Uterus (tissue), 4 donors: ENCODE results near the gene TNKS2. TPM values are rescaled to one million over a fixed set of nuclear protein-coding genes. Genes with fewer than 3 reads are reported as not detected.
"Not testable (repeated sequence)": the region's sequence is repeated elsewhere in the genome, so short reads cannot be mapped to it uniquely, and the experiment has no call there.

Experiments used
- DNase-seq, 2 donors: peaks; one replicate each; pipeline ENCODE4 v3.0.0-alpha.2; 2019 to 2020
- H3K27ac ChIP-seq, 2 donors: fragments of 200-600 bp; sonication (generic); 1 replicate in 1 of 2; 2 replicates in 1 of 2; pipeline ENCODE4 v1.5.1; 2016 to 2018
- H3K27me3 ChIP-seq, 2 donors: fragments of 200-600 bp; sonication (generic); one replicate each; pipeline ENCODE4 v1.5.1; 2018 to 2019; ENCODE audit warnings: control low read depth in 1 of 2
- H3K36me3 ChIP-seq, 2 donors: fragments of 200-600 bp; sonication (generic); one replicate each; pipeline ENCODE4 v1.5.1; 2019; ENCODE audit warnings: control low read depth in 1 of 2
- H3K4me1 ChIP-seq, 2 donors: fragments of 200-600 bp; sonication (generic); one replicate each; pipeline ENCODE4 v1.5.1; 2018 to 2019; ENCODE audit warnings: control low read depth in 1 of 2
- H3K4me3 ChIP-seq, 2 donors: fragments of 200-600 bp; sonication (generic); 1 replicate in 1 of 2; 2 replicates in 1 of 2; pipeline ENCODE4 v1.5.1; 2018 to 2019; ENCODE audit warnings: mild to moderate bottlenecking in 1 of 2
- H3K9me3 ChIP-seq, 2 donors: fragments of 200-600 bp; sonication (generic); one replicate each; pipeline ENCODE4 v1.5.1; 2019; ENCODE audit warnings: control low read depth in 1 of 2
- CTCF ChIP-seq, 4 experiments: fragments of 200-600 bp in 2 of 4; fragments of 450-650 bp in 2 of 4; sonication (generic) in 2 of 4; IDR thresholded peaks; one replicate each; pipeline ENCODE4 v1.5.1; 2016 to 2019; ENCODE audit warnings: antibody characterized with exemption in 4 of 4, mild to moderate bottlenecking in 2 of 4, moderate library complexity in 1 of 4
- POLR2A ChIP-seq, 2 donors: fragments of 450-650 bp; IDR thresholded peaks; one replicate each; pipeline ENCODE4 v1.6.1; 2016; ENCODE audit warnings: antibody characterized with exemption in 2 of 2, mild to moderate bottlenecking in 1 of 2, moderate library complexity in 1 of 2
- intact Hi-C: fragments of 100-400 bp; cut with DNase I; formaldehyde crosslinking; loops from one replicate; pipeline ENCODE4 v1.15.1; 2023; ENCODE audit warnings: low total_unique reads
- total RNA-seq, 4 donors: library from RNA; depleted of rRNA in 3 of 4; stranded (reverse); fragments of >200 nt in 3 of 4; gene quantifications; one replicate each; pipeline versions ENCODE4 v1.1.0 to v1.2.4, GENCODE V29; 2014 to 2023
- donor health status: DM: yes; HTN: yes; CAD: no.

The TNKS2 gene
- total RNA-seq, 4 donors from 2014 or later = 33.8 to 102 (median 51.9) TPM

DNA sequence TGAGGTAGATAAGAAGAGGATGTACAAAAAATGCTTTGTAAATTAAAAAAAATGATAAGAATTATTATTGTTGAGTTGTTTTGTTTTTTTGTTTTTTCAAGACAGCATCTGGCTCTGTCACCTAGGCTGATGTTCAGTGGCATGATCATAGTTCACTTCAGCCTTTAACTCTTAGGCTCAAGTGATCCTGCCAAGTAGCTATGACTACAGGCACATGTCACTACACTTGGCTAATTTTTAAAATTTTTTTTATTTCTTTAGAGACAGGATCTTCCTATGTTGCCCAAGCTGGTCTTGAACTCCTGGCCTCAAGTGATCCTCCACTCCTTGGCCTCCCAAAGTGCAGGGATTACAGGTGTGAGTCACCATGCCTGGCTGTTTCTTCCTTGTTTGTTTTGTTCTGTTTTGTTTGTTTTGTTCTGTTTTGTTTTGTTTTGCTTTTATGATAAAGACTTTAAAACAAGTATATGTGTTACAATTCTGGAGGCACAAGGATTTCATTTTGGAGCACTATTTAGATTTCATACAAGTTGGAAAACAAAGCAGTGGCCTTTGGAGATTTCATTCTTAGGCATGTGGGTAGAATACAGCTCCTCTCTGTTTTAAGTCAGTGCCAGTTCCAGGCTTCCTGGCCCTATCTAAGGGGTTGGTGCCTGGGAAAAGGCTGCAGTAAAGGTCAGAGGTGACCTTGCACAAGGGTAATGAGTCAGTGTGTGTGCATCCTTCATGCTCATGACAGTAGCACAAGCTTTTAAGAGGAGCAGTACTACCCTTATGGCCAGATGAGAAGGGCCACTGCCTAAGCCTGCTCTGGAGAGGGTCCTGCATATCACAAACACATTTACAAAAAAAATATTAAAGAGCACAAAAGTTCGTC, 93.1 kb downstream of the TNKS2 start:
- Histone ChIP-seq H3K27ac (no peak overlapping the region), H3K27me3 (no peaks in the 10 kb centered on the region), H3K4me3 (no peak overlapping the region), H3K36me3 (no peaks in the 10 kb centered on the region), H3K4me1 (no peaks in the 10 kb centered on the region), H3K9me3 (no peaks in the 10 kb centered on the region)
- TF ChIP-seq CTCF (IDR thresholded peaks at IDR 0.05) (no peak), POLR2A (IDR thresholded peaks at IDR 0.05) (no peak)
- intact Hi-C loops = no loop called here
- DNase-seq = no peak

DNA sequence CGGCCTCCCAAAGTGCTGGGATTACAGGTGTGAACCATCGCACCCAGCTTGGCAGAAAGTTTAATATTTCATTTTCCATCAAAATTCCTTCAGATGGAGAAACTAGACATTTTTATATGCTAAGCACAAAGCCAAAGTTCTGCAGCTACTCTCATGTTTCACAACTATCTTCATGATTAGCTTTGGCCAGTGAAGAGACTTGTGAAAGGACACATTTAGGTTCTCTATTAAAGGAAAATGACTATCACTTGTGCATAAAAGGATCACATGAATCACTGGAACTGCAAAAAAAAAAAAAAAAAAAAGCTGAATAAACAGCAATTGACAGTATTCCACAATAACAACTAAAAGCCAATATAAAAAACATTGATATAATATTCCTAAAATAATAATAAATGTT, 94.8 kb downstream of the TNKS2 start:
- H3K27me3 ChIP-seq = no peaks in the 10 kb centered on the region
- H3K4me3 ChIP-seq = no peak overlapping the region
- TF ChIP-seq POLR2A (IDR thresholded peaks at IDR 0.05) (no peak), CTCF (IDR thresholded peaks at IDR 0.05) (no peak)
- no peaks in the 10 kb centered on the region for H3K4me1 ChIP-seq
- DNase-seq = no peak
- no peaks in the 10 kb centered on the region for H3K9me3 ChIP-seq
- intact Hi-C loops = no loop called here
- no peak overlapping the region for H3K27ac ChIP-seq
- no peaks in the 10 kb centered on the region for H3K36me3 ChIP-seq

DNA sequence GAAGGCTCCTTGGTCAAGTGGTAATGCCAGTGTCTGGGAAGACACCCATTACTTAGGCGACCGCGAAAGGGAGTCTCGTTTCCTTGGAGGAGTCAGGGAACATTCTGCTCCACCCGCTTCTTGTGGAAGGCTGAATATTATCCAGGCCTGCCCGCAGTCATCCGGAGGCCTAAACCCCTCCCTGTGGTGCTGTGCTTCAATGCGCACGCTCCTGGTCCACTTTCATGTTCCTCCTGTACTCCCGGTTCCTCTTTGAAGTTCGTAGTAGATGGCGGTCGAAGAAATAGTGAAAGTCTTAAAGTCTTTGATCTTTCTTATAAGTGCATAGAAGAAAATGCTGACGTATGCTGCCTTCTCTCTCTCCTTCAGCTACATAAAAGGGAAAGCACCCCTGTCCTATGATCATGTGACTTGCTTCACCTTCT, 96.0 kb downstream of the TNKS2 start:
- H3K4me1 ChIP-seq, DNase-seq, H3K36me3 ChIP-seq, intact Hi-C loops, H3K27ac ChIP-seq, H3K9me3 ChIP-seq, H3K27me3 ChIP-seq, H3K4me3 ChIP-seq: not testable (repeated sequence)

- Histone ChIP-seq H3K4me3 (no peak overlapping the region), H3K27me3 (no peaks in the 10 kb centered on the region), H3K9me3 (no peaks in the 10 kb centered on the region), H3K4me1 (no peaks in the 10 kb centered on the region), H3K36me3 (no peaks in the 10 kb centered on the region), H3K27ac (no peak overlapping the region)
- intact Hi-C loops = no loop called here
- DNase-seq = no peak
- TF ChIP-seq POLR2A (IDR thresholded peaks at IDR 0.05) (no peak), CTCF (IDR thresholded peaks at IDR 0.05) (no peak)
These were observed 98.1 kb downstream of the TNKS2 start for GRCh38 chr10:91896212-91896756.

GRCh38 chr10:91897421-91897820, 99.2 kb downstream of the TNKS2 start:
- intact Hi-C loops = no loop called here
- Histone ChIP-seq H3K27me3 (no peaks in the 10 kb centered on the region), H3K9me3 (no peaks in the 10 kb centered on the region)

More at GRCh38 chr10:91897421-91897820, 99.2 kb downstream of the TNKS2 start:
- Histone ChIP-seq H3K27ac (no peak overlapping the region), H3K4me3 (no peak overlapping the region), H3K36me3 (no peaks in the 10 kb centered on the region), H3K4me1 (no peaks in the 10 kb centered on the region)
- TF ChIP-seq POLR2A (IDR thresholded peaks at IDR 0.05) (no peak), CTCF (IDR thresholded peaks at IDR 0.05) (no peak)
- DNase-seq = no peak
